WTC11 (cell line): ENCODE data around the gene TIGAR.

Experiments
- TF ChIP-seq, protein P1 (sequence below): fragments of 200-600 bp; IDR thresholded peaks from 2 replicates; pipeline ENCODE4 v1.8.0; 2022; ENCODE audit warnings: antibody characterized with exemption
- TF ChIP-seq, protein P2 (sequence below): sonication (generic); formaldehyde crosslinking; IDR thresholded peaks from 2 replicates; pipeline ENCODE4 v1.8.0; 2022; ENCODE audit warnings: mild to moderate bottlenecking, missing genetic modification reagents

DNA sequence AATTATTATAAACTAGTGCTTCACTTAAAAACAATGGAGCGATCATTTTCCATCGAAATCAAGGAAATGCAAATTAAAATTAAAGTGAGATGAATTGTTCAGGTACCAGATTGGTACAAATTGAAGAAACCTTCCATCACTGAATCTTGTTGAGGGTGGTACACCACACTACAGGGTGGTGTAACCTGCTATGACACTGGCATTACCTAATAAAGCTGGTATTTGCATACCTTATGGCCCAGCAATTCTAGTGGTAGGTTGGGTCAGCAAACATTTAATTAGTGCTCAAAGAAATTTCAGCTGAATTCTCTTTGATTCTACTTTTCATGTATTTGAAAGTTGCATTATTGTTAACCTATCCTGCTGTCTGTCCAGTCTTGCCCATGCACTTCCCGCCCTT lies 9.2 kb downstream of the TIGAR start:
- TF ChIP-seq, protein P1, sequence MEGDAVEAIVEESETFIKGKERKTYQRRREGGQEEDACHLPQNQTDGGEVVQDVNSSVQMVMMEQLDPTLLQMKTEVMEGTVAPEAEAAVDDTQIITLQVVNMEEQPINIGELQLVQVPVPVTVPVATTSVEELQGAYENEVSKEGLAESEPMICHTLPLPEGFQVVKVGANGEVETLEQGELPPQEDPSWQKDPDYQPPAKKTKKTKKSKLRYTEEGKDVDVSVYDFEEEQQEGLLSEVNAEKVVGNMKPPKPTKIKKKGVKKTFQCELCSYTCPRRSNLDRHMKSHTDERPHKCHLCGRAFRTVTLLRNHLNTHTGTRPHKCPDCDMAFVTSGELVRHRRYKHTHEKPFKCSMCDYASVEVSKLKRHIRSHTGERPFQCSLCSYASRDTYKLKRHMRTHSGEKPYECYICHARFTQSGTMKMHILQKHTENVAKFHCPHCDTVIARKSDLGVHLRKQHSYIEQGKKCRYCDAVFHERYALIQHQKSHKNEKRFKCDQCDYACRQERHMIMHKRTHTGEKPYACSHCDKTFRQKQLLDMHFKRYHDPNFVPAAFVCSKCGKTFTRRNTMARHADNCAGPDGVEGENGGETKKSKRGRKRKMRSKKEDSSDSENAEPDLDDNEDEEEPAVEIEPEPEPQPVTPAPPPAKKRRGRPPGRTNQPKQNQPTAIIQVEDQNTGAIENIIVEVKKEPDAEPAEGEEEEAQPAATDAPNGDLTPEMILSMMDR = no peak
- TF ChIP-seq, protein P2, sequence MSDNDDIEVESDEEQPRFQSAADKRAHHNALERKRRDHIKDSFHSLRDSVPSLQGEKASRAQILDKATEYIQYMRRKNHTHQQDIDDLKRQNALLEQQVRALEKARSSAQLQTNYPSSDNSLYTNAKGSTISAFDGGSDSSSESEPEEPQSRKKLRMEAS (CRISPR knock-in tag) = no peak
